Lower leg skin (tissue), 3 donors: ENCODE data around the gene BTNL8.

Experiments used
- CTCF ChIP-seq, 3 donors: fragments of 450-650 bp; IDR thresholded peaks; one replicate each; pipeline ENCODE4 v1.5.1; 2016; ENCODE audit warnings: antibody characterized with exemption in 3 of 3, mild to moderate bottlenecking in 3 of 3, moderate library complexity in 2 of 3
- POLR2A ChIP-seq, 2 donors: fragments of 450-650 bp; IDR thresholded peaks; one replicate each; pipeline ENCODE4 v1.6.1; 2016 to 2017; ENCODE audit warnings: antibody characterized with exemption in 2 of 2, mild to moderate bottlenecking in 1 of 2, moderate library complexity in 1 of 2

- TF ChIP-seq CTCF (IDR thresholded peaks at IDR 0.05) (no peak), POLR2A (IDR thresholded peaks at IDR 0.05) (no peak)
These were observed 24.0 kb downstream of the BTNL8 start for GRCh38 chr5:180922932-180923331.
